Measurements from ENCODE around the gene SOX15.

The SOX15 gene

DNA sequence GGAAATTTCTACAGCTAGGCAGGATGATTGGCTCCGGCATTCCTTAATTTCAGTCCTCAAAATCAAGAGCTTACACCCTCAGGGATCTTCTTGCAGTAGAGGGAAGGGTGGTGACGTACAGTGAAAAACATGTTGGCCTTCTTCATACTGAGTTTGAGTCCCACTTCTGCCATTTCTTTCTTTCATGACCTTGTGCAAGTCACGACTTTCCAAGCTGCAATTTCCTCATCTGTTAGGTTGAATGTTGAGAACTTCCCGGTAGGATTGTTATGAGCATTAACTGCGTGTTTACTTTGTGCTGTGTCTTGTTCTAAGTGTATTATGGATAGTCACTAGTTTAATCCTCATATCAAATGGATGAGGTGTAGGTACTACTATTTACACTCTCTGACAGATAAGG is 20.3 kb downstream of the SOX15 start:
- Histone ChIP-seq H3K9ac (ENCODE audit: low read depth, low read length, poor library complexity, severe bottlenecking) (no peak overlapping the region), H3K27me3 (ENCODE audit: insufficient read depth, low read length, poor library complexity, severe bottlenecking) (peaks cover 7% of the 10 kb centered on the region), H3K9me2 (replicated peaks; ENCODE audit: low read depth, low read length) (no peaks in the 10 kb centered on the region), H3K4me2 (ENCODE audit: low read depth, low read length, poor library complexity, severe bottlenecking) (no peak overlapping the region), H3K4me3 (ENCODE audit: low read length, poor library complexity, severe bottlenecking) (no peak overlapping the region), H3K9me3 (ENCODE audit: insufficient read depth, low read depth, low read length) (no peaks in the 10 kb centered on the region), H3K36me3 (ENCODE audit: insufficient read depth, low read length) (peaks cover 38% of the 10 kb centered on the region), H4K20me1 (ENCODE audit: insufficient read depth, low read length, poor library complexity, severe bottlenecking) (peaks cover 19% of the 10 kb centered on the region), H3K4me1 (ENCODE audit: insufficient read depth, low read length, poor library complexity, severe bottlenecking) (peaks cover 11% of the 10 kb centered on the region), H2AFZ (ENCODE audit: low read length) (no peak overlapping the region), H3K79me2 (ENCODE audit: insufficient read depth, low read length) (peaks cover 63% of the 10 kb centered on the region), H3F3A (ENCODE audit: low read depth) (no peaks in the 10 kb centered on the region)
- no peak for TF ChIP-seq EZH2phosphoT487 (IDR thresholded peaks at IDR 0.05; ENCODE audit: borderline replicate concordance)
- TF ChIP-seq, protein P1, sequence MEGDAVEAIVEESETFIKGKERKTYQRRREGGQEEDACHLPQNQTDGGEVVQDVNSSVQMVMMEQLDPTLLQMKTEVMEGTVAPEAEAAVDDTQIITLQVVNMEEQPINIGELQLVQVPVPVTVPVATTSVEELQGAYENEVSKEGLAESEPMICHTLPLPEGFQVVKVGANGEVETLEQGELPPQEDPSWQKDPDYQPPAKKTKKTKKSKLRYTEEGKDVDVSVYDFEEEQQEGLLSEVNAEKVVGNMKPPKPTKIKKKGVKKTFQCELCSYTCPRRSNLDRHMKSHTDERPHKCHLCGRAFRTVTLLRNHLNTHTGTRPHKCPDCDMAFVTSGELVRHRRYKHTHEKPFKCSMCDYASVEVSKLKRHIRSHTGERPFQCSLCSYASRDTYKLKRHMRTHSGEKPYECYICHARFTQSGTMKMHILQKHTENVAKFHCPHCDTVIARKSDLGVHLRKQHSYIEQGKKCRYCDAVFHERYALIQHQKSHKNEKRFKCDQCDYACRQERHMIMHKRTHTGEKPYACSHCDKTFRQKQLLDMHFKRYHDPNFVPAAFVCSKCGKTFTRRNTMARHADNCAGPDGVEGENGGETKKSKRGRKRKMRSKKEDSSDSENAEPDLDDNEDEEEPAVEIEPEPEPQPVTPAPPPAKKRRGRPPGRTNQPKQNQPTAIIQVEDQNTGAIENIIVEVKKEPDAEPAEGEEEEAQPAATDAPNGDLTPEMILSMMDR (conservative IDR thresholded peaks at IDR 0.05; ENCODE audit: low read length): no peak

DNA sequence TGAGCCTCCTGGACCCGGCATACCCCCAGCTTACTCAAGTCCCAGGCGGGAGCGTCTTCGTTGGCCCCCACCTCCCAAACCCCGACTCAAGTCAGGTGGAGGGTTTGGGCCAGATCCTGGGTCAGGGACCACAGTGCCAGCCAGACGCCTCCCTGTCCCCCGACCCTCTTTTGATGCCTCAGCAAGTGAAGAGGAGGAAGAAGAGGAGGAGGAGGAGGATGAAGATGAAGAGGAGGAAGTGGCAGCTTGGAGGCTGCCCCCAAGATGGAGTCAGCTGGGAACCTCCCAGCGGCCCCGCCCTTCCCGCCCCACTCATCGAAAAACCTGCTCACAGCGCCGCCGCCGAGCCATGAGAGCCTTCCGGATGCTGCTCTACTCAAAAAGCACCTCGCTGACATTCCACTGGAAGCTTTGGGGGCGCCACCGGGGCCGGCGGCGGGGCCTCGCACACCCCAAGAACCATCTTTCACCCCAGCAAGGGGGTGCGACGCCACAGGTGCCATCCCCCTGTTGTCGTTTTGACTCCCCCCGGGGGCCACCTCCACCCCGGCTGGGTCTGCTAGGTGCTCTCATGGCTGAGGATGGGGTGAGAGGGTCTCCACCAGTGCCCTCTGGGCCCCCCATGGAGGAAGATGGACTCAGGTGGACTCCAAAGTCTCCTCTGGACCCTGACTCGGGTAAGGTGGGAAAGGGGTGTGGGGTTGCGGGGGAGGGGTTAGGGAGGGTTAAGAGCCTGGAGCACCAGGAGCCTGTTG is 26.6 kb downstream of the SOX15 start:
- Histone ChIP-seq H3F3A (ENCODE audit: low read depth) (0 out of 2 replicates have a peak, but pooled peaks cover 4% of the 10 kb centered on the region), H4K20me1 (ENCODE audit: insufficient read depth, low read length, poor library complexity, severe bottlenecking) (peaks cover 12% of the 10 kb centered on the region), H3K4me3 (ENCODE audit: low read length, poor library complexity, severe bottlenecking) (peak overlapping the region; percentile 82), H3K79me2 (ENCODE audit: insufficient read depth, low read length) (peaks cover 51% of the 10 kb centered on the region), H3K27me3 (ENCODE audit: insufficient read depth, low read length, poor library complexity, severe bottlenecking) (no peaks in the 10 kb centered on the region), H3K36me3 (ENCODE audit: insufficient read depth, low read length) (peaks cover 14% of the 10 kb centered on the region; the same call in 1 of the 2 replicates), H3K9ac (ENCODE audit: low read depth, low read length, poor library complexity, severe bottlenecking) (peak overlapping the region; percentile 89), H2AFZ (ENCODE audit: low read length) (no peak overlapping the region), H3K9me3 (ENCODE audit: insufficient read depth, low read depth, low read length) (no peaks in the 10 kb centered on the region), H3K4me1 (ENCODE audit: insufficient read depth, low read length, poor library complexity, severe bottlenecking) (peaks cover 12% of the 10 kb centered on the region), H3K4me2 (ENCODE audit: low read depth, low read length, poor library complexity, severe bottlenecking) (peak overlapping the region; percentile 97), H3K9me2 (replicated peaks; ENCODE audit: low read depth, low read length) (no peaks in the 10 kb centered on the region)
- TF ChIP-seq EZH2phosphoT487 (IDR thresholded peaks at IDR 0.05; ENCODE audit: borderline replicate concordance): no peak
- TF ChIP-seq, protein P1 (conservative IDR thresholded peaks at IDR 0.05; ENCODE audit: low read length): no peak

DNA sequence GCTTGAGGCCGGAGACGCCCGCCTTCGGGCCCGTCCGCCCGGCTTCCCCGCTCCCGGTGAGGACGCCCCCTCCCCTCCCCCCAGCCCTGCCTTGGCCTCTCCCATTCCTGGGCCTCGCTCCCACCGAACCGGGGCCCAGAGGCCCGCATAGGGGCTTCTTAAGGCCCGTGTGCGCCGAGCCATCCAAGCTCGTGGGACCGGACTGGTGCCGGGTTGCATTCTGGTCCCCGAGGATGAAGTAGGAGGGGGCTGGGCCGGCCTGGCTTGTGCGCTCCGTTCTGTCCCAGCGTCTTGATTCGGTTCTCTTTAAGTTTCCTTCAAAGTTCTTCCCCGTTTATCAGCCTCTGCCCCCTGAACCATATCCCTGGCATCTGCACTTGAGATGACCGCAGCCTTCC is 27.7 kb downstream of the SOX15 start:
- H3K36me3 ChIP-seq (ENCODE audit: insufficient read depth, low read length): peaks cover 14% of the 10 kb centered on the region; the same call in 1 of the 2 replicates

More for the DNA sequence above, 27.7 kb downstream of the SOX15 start:
- H3K4me3 ChIP-seq (ENCODE audit: low read length, poor library complexity, severe bottlenecking): peak overlapping the region; percentile 82
- peaks cover 12% of the 10 kb centered on the region for H4K20me1 ChIP-seq (ENCODE audit: insufficient read depth, low read length, poor library complexity, severe bottlenecking)
- H3F3A ChIP-seq (ENCODE audit: low read depth): 0 out of 2 replicates have a peak, but pooled peaks cover 4% of the 10 kb centered on the region
- H3K9me3 ChIP-seq (ENCODE audit: insufficient read depth, low read depth, low read length): no peaks in the 10 kb centered on the region
- H3K79me2 ChIP-seq (ENCODE audit: insufficient read depth, low read length): peaks cover 47% of the 10 kb centered on the region
- H3K9ac ChIP-seq (ENCODE audit: low read depth, low read length, poor library complexity, severe bottlenecking): peak overlapping the region; percentile 89
- H2AFZ ChIP-seq (ENCODE audit: low read length): peak overlapping the region; percentile 89; the same call in 1 of the 2 replicates
- TF ChIP-seq EZH2phosphoT487 (IDR thresholded peaks at IDR 0.05; ENCODE audit: borderline replicate concordance): no peak
- TF ChIP-seq, protein P1 (conservative IDR thresholded peaks at IDR 0.05; ENCODE audit: low read length): no peak
- peak overlapping the region; percentile 97 for H3K4me2 ChIP-seq (ENCODE audit: low read depth, low read length, poor library complexity, severe bottlenecking)
- H3K27me3 ChIP-seq (ENCODE audit: insufficient read depth, low read length, poor library complexity, severe bottlenecking): no peaks in the 10 kb centered on the region
- H3K9me2 ChIP-seq (replicated peaks; ENCODE audit: low read depth, low read length): no peaks in the 10 kb centered on the region
- H3K4me1 ChIP-seq (ENCODE audit: insufficient read depth, low read length, poor library complexity, severe bottlenecking): peaks cover 12% of the 10 kb centered on the region
